ENCODE measurements around the gene IMMP2L.

Gene IMMP2L

DNA sequence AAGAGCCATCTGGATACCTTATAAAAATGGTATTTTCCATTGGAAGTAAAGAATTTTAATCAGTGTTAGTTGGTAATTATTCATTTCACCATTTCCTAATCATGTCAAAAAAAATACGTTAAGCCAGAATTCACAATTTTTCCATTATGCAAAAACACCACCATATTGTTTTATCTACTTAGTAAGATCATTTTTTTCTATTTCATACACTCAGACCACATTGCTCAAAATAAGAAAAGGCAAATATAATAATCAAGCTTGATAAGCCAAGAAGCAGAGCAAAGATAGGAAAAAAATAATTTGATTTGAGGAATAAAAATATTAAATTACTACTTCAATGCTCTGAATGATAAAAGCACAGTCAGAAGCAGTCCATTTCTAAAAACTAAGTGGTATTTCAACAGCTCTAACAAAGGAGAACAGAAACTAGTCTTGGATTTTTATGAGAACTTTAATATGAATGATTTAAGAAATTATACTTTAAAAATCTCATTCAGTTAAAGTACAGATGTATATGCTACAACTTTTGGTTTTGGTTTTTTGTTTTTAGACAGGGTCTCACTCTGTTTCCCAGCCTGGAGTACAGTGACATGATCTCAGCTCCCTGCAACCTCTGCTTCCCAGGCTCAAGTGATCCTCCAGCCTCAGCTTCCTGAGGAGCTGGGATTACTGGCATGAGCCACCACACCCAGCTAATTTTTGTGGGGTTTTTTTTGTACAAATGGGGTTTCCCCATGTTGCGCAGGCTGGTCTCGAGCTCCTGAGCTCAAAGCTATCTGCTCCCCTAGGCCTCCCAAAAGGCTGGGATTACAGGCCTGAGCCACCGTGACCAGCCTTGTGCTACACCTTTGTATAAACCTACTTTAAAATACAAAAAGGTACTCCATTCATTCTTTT, 424.7 kb downstream of the IMMP2L start:
- DNase-seq = peak; percentile 2 to 3

DNA sequence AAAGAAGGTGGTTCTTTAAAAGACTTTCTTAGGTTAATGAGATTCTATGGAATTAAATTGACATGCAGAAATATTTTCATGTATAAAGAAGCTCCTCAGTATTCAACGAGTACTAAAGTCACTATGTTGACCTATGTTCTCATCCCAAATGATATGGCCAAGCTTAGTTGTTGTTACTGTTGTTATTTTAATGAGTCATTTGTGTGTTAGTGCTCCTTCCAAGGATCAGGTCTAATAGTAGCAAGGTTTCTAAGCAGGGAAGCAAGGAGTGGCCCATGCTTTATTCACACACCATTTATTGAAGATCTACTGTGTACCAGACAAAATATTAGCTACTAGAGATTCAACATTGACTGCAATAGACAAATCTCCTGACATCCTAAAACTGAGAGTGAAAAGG, 429.5 kb downstream of the IMMP2L start:
- DNase-seq = no peak

DNA sequence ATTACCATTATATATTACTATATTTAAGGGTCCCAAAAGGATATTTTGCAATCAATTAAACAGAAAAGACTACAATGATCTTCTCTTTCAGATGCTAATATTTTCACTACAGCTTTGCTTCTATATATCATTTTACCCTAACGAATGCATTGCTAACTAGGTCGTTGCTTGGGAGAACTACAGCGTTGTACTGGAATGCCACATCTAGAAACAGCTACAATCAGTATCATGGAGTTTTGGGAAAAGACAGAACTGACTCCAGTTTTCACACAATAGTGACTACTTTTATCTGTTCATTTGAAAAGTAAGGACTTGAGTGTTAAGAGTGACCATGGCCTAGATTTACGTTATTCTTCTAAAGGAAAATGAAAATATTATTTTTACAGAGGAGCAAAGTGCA, 432.9 kb downstream of the IMMP2L start:
- no peak for DNase-seq

DNA sequence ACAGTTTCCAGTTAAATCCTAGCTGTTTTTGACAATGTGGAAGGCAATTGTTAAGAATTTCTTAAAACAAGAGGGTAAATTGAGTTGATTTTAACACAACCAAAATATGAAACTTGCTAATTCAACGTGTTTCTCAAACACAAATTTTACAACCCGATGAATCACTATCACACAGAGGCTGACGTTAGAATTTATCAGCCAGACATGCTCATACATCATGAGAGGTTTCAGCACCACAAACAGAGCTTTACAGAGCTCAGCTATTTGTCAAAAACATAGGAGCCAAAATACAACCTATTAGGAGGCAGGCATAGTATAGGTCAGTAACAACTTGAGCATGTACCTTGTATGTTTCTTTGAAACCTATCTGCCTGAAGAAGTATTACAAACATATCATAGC, 435.3 kb downstream of the IMMP2L start:
- DNase-seq = no peak

DNA sequence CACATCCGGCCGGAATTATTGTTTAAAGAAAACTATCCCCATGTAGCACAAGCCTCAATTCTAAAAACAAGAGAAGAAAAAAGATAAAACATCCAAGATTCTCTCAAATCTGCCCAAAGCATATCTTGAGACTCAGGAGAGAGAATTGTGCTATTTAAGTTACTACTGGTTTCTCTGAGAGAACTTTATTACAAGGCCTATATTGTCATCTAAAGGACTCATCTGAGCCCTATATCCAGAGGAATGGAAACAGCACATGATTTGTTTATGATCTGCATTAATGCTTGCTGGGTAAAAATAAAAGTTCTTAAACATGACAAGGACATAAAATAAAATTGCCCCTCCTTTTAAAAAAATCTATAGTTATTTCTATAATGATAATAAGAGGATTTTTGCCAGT, 446.3 kb downstream of the IMMP2L start:
- no peak for DNase-seq

DNA sequence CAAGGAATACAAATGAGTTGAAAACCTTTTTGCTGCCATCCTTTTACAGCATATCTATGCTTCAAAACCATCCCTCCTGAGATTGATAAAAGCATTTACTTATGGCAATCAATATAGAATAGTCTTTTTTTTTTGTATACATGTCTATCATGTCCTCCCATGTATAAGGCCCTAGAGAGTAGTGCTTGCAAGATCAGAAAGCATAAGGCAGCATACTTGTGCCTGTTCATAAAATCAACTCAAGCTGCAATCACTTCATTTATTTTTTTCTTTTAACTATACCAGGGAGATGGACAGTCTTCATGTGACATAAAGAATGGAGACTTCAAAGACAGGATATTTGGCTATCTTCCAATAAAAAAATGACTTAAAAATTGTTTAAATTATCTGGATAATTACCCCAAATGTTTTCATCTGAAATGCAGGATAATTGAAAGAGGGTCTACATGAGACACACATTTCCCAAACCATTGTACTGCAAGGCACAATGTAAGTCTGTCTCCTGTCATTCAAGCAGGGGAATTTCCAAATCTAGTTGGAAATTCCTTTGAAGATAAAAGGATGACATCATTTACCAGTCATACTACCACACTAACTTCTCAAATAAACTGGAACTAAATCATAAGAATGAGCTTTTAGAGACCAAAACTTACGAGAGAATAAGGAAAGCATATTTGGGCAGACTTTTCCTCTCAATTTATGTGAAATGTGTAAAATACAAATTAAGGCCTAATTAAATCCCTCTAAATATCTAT, 448.9 kb downstream of the IMMP2L start:
- no peak for DNase-seq

DNA sequence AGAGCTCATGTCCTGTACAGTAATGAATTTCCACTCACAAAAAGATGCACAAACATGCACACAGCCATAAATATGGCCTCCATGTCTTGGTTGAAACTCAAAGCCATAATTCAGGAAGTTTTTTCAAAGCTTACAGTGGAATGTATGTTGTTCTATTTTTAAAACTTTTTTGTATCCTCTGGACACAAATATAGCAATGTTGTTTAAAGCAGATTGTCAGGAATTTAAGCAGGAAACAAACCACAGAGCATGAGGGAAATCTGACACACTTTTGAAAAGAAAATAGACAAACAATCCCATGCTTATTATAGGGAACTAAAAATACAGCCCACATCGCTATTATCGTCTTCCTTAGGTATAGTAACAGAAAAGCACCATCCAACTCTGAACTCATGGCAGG, 449.9 kb downstream of the IMMP2L start:
- no peak for DNase-seq

DNA sequence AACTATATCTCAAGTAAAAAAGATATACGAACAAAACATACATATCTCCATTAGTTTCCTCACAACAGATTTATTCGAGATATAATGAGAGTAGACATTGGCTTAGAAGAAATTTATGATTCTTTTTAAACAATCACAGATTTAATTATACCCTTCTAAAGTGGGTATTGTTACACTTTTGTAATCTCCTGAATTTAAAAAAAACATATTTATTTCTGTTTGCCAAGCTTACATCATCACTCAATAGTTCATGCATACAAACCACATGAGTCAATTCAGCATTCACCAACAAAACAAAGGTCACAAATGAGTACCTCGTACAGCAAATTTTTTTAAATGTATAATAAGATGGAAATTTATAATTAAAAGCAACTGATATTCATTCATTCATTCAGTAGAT, 453.8 kb downstream of the IMMP2L start:
- DNase-seq = no peak

DNA sequence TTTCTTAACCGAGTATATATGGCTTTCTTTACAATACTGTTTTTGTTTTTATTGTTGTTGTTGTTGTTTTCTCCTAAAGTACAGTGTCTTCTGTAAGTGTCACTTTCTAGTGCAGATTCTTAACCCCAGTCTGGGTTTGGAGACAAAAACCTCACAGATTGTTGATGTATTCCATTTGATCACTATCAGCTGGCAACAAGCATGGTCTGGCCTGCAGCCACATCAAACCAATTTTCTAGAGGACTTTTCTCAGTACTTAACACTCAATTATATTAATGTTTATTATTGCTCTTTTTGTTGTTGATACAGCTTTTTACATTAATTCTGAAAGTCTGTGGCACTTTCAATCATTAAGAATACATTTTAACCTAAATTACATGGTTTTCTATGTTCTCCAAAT, 454.3 kb downstream of the IMMP2L start:
- DNase-seq = no peak

DNA sequence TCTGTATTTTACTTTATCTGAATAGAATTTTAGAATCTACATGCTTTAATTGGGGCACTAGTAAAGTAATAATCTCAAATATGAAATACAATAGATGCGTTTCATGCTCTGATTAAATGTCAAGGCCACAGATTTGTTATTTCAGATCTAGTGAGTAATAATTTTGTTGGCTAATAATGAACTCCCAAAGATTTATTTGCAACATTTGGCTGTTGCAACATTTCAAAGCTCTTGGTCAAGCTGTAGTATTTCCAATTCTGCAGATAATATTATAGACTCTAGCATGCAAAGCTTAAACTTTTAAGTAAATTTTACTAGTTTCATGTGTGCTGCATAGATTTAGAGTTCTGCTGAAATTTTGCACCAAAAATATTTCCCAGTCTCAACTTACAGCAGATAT, 454.7 kb downstream of the IMMP2L start:
- DNase-seq = no peak

DNA sequence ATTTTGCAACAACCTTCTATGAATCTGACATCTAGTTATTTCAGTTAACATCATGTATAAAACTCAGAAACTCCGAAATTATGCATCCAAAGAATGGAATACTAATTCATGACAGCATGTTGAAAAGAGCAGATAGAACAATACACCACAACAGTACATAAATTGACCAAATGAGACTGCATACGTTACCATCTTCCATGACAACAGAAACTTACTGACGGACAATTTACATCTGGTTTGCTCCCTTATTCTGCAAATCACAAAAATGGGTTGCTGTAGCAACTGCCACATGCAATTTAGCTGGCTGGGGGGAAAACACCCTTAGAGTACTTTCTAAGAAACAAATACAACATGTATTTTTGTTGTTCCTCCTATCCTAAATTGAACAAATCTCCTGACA, 457.0 kb downstream of the IMMP2L start:
- no peak for DNase-seq

DNA sequence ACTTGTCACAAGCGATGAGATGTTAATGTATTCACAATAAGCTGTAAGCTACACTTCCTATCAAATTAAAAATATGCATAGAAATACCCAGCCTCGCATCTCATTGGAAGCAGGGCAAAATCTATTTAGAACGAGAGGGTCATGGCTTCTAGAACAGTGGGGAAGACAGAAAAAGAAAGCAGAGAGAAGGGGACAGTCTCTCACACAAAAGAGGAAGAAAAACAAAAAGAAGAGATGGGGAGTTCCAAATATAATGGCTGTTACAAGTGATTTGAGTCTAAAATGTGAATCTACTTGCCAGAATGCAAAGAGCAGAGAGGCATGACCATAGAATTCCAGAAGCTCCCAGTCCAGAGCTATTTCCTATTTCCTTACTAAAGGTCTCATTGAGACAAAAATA, 457.6 kb downstream of the IMMP2L start:
- no peak for DNase-seq

DNA sequence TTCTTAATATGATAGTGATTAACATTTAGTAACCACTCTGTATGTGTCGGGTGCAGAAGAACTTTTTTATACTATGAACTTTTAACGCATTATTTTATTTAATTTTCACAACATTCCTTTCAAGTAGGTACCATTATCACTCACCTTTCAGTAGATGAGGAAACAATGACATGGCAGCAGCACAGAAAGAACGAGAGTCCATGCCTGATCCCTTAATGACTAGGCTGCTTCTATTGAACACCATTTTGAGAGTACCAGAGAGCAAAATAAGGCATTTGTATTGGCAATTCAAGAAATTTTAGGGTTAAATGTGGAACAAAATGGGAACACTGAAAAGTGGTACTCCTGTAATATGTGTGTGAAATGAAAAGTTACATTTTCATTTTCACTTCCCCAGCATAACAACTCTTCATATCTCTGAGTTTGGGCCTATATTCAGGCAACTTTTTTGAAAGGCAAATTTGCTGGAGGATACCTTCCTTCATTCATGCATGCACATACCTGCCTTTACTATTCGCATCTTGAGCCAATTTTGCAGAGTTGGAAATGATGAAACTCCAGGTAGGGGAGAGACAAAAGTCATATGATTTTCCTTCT, 458.5 kb downstream of the IMMP2L start:
- no peak for DNase-seq

DNA sequence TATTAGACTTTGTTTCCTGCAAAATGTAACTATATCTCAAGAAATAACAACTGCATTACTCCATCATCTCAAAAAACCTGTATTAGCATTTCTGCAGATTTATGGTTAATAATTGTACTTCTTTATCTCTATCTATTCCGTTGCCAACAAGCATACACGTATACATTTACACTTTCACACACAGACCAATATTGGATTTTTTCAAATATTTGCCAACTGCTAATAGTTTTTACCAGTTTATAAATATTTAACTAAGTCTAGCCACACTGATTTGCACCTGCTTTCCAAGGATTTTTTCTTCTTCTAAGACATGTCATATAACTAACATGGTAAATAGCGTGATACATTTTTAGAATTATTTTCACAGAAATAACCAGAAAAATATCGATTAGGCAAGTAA, 459.2 kb downstream of the IMMP2L start:
- DNase-seq = no peak

DNA sequence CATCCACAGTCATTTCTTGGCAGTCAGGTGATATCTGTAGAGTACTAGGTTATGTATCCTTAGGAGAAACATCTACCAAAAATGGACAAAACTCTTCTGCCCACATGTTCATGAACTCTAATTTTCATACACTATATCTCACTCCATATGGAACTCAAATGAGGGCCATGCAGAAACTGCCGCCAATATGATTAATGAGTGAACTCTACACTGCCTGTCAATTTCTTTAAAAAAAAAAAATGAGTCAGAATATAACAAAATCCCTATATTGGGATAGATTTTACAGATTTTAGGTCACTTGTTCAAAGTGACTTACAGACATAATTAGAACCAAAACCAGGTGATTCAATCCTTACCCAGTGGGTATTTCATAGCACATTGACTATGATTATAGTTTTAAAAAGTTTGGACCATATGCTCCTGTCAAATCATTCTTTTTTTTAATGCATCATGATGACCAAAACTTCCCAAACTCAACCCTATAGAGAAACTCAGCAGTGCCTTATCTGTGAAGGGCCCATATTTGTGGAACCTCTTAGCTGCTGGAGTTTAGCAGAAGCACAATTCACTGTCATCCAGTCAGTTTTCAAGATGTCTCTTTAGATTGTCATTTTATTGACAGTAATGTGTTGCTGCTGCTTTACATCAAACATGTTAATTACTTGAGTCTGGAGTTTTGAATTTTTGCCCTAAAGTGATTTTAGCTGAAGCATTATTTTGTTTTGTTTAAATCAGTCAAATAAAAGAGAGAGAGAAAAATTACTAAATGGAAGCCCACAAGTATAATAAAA, 460.2 kb downstream of the IMMP2L start:
- no peak for DNase-seq

DNA sequence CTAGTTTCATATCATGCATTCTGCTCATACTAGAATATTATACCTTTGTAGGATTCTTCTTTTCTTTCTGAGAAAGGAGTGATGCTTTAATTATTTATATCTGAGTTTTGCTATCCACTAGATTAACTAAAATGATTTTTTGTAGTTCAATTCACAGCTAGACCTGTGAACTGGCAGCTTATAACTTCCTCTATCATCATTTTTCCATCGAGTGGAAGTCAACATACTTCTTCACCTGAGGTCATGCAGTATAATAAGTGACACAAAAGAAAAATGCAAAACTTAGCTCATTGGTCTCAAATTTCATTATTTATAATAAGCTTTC, 463.4 kb downstream of the IMMP2L start:
- no peak for DNase-seq

DNA sequence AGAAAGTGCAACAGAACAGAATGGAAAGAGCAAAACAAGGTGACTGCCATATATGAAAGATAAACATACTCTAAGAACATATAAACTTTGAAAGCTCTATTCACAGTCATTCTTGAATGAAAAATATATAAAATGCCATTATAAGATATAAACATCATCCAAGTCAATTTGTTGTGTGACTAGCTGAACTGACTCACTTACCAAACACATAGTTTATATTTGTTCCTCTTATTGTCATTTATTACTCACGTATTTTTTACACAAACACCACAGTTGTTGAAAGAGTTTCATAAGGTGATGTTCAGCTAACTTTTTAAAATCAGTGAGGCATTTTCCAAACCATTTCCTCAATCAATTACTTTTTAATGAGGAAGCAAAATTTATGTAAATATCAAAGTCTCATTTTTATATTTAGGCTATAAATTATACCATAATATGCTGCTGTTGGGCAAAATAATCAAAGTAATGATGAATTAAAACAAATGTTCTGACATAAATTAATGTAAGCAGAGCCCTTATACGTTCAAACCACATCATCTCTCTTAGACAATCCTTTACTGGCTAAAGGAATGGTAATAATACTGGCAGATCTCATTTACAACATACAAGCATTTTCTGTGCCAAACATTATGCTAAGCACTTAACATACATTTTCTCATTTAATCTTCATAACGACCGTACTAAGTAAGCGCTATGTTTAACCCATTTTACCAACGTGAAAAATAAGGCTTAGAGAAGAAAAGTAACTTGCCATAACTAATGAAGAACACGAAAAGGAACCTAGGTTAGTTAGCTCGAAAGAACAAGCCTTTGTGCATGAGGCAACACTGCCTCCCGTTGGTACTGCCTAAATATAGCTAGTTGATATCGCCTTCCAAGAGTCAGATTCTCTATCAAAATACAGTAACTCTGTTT, 464.0 kb downstream of the IMMP2L start:
- DNase-seq = peak; percentile 57 to 65

DNA sequence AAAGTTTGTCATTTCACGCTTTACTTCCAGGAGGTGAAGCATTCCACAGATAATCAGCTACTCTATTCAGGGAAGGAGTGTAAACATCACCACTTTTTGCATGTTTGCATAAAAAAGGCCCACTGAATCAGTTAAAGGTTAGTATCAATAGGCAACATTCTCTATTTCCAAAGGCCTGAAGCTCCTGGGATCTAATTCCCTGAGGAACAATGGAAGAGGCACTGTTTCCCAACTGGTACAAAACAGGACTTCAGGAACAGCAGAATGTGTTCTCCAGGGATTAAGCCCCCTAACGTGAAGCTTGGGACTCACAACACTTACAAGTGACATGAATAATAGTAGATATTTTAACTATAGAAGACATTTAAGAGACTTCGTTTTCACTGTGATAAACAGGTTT, 465.3 kb downstream of the IMMP2L start:
- DNase-seq = no peak

DNA sequence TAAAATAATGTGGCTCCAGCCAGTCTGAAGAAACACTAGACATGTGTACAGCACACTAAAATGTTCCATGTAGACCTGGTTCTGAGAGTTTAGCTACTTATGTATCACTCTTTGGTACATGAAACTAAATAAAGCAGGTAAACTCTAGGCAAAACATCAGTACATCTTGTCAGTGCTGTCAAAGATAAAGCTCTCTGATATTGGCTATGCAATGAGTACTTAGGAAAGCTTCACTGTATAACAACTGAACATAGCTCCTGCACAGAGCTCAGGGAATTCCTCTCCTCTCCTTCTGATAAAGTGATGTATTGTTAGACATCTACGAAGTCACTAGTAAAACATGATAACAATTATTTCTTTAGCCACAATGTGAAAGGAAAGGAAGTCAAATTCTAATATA, 467.9 kb downstream of the IMMP2L start:
- no peak for DNase-seq

DNA sequence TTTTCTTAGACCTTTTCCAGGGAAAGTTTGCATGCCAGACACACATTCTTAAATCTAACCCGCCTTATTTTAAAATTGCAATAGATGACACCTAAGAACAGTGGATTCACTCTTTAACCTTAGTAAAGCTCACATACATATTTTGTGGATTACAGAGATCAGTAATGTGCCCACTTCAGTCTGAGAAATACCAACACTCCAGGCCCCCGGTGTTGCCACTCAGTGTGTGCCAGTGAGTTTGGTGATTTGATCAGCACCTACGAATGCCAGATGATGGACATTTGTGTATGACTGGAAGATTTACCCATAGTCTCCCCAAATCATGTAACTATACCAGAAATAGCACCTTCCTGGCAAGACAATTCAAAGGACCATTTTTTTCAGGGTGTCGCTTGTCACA, 468.8 kb downstream of the IMMP2L start:
- DNase-seq = no peak

DNA sequence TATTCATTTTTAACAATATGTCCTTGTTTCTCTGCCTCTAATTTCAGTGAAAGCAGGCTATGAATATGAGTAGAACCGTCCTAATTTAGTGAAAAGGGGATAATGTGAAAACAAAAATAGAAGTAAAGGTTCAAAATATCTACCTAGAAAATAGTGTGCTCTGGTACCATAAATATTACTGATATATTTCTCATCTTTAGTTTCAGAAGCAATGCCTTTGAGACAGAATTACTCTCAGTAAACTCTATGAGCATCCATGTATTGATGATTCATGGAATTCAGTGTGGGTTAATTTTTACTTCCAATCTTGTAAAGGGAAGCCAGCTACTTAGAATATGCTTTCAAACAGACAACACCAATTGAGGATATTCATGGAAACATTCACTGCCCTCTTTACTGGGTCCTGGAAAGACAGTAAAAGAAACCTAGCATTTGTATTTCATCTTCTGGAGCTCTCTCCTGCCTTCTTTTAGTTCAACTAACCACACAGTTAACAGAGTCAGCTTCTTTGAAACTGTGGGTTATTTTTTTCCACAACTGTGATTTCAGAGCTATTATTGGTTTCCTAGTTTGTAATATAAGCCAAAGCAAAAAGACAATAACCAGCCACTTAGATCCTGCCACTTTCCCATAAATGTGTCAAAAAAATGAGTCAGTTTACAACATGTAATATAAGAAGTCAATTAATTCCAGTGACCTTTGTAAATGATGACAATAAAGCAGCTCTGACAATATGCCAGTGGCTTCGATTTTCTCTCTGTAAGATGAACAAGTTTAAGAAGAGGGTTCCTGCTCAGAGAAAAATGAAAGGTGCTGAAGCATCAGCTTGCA, 469.7 kb downstream of the IMMP2L start:
- DNase-seq = no peak
